H1 (cell line): ENCODE measurements around the gene GLYR1. TPM values are rescaled to one million over a fixed set of nuclear protein-coding genes. Genes with fewer than 3 reads are reported as not detected.

Source experiments
- BACH1 ChIP-seq: IDR thresholded peaks from 2 replicates; pipeline ENCODE4 v1.6.1; 2012; ENCODE audit warnings: low read length, improper control_type of control experiment
- BCL11A ChIP-seq, 2 experiments: IDR thresholded peaks; one replicate each; pipeline ENCODE4 v1.6.1; 2011; ENCODE audit warnings: low read depth in 2 of 2, low read length in 2 of 2, mild to moderate bottlenecking in 2 of 2
- CHD1 ChIP-seq: IDR thresholded peaks from 2 replicates; pipeline ENCODE4 v1.6.1; 2012; ENCODE audit warnings: low read depth, low read length, improper control_type of control experiment
- JUND ChIP-seq: IDR thresholded peaks from 2 replicates; pipeline ENCODE4 v1.6.1; 2011; ENCODE audit warnings: mild to moderate bottlenecking, improper control_type of control experiment, low read length
- PHF8 ChIP-seq: fragments of 200-600 bp; sonication (generic); conservative IDR thresholded peaks from 2 replicates; pipeline ENCODE4 v1.7.1; 2012; ENCODE audit warnings: low read depth, mild to moderate bottlenecking, inconsistent platforms, low read length, moderate library complexity
- POLR2A ChIP-seq, 2 experiments: IDR thresholded peaks; 1 replicate in 1 of 2; 2 replicates in 1 of 2; pipeline ENCODE4 v1.6.1; 2011; ENCODE audit warnings: low read depth in 2 of 2, low read length in 2 of 2, mild to moderate bottlenecking in 2 of 2; ENCODE audit errors: control extremely low read depth in 1 of 2
- SP2 ChIP-seq: IDR thresholded peaks from 2 replicates; pipeline ENCODE4 v1.6.1; 2012; ENCODE audit warnings: mild to moderate bottlenecking, low read length, inconsistent platforms
- polyA plus RNA-seq, 7 experiments: library from polyadenylated mRNA; depleted of rRNA in 3 of 7; stranded (reverse) in 5 of 7; unstranded in 2 of 7; fragments of >200 nt in 5 of 7; fragments of 200-250 nt in 2 of 7; gene quantifications; 1 replicate in 5 of 7; 2 replicates in 1 of 7; 4 replicates in 1 of 7; pipeline versions ENCODE4 v1.2.1 to v1.2.3, GENCODE V29; 2011 to 2013; ENCODE audit warnings: missing spikeins in 2 of 7, mixed read lengths in 2 of 7
- total RNA-seq: library from RNA; stranded (reverse); fragmentation: NEBNext Ultra II Directional; extraction: Animal tissue kit (Norgen Biotek cat#: 25700); gene quantifications from 2 replicates; pipeline ENCODE4 v1.2.1, GENCODE V29; 2021
- TF ChIP-seq, protein P1 (sequence below): fragments of 300-600 bp; sonication (generic); IDR thresholded peaks from 2 replicates; pipeline ENCODE4 v1.7.1; 2012; ENCODE audit warnings: low read length, moderate library complexity, mild to moderate bottlenecking, inconsistent platforms; ENCODE audit not compliant: insufficient replicate concordance
- TF ChIP-seq, protein P2 (sequence below): IDR thresholded peaks from 2 replicates; pipeline ENCODE4 v1.6.1; 2012; ENCODE audit warnings: low read length, inconsistent platforms

The GLYR1 gene
- total and polyA plus RNA-seq, 2 of the 8 experiments (the other 6 are each of a cell fraction or from before 2014, with no cell fraction given) = 50.2 to 115 TPM

DNA sequence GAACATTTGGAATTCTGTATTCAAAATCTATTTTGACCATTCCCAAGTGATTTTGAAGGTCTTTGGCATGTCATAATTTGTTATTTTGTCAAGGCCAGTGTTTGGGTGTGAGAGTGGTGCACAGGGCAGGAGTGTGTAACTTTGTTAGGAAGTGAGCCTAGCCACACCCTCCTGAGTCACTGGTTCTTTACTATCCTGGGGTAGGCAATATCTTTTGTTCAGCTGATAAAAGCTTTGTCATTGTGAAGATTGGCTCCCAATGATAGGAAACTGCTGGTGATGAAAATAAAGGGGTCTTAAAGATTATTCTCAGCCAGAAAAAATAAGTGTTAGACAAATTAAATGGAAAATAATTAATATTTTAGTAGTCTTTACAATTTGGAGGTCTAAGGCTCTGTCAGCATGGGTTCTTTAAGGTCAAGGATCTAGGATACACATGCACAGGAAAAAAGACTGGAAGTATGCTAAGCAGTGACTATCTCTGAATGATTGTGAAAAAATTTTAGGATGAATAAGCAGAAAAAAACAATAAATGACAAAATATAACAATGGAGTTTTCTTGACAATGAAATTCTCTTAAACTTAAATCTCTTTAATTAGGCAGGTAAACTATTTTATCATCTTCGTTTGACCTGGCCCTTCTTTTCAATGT is 5.3 kb upstream of the GLYR1 start (continued):
- TF ChIP-seq, protein P1, sequence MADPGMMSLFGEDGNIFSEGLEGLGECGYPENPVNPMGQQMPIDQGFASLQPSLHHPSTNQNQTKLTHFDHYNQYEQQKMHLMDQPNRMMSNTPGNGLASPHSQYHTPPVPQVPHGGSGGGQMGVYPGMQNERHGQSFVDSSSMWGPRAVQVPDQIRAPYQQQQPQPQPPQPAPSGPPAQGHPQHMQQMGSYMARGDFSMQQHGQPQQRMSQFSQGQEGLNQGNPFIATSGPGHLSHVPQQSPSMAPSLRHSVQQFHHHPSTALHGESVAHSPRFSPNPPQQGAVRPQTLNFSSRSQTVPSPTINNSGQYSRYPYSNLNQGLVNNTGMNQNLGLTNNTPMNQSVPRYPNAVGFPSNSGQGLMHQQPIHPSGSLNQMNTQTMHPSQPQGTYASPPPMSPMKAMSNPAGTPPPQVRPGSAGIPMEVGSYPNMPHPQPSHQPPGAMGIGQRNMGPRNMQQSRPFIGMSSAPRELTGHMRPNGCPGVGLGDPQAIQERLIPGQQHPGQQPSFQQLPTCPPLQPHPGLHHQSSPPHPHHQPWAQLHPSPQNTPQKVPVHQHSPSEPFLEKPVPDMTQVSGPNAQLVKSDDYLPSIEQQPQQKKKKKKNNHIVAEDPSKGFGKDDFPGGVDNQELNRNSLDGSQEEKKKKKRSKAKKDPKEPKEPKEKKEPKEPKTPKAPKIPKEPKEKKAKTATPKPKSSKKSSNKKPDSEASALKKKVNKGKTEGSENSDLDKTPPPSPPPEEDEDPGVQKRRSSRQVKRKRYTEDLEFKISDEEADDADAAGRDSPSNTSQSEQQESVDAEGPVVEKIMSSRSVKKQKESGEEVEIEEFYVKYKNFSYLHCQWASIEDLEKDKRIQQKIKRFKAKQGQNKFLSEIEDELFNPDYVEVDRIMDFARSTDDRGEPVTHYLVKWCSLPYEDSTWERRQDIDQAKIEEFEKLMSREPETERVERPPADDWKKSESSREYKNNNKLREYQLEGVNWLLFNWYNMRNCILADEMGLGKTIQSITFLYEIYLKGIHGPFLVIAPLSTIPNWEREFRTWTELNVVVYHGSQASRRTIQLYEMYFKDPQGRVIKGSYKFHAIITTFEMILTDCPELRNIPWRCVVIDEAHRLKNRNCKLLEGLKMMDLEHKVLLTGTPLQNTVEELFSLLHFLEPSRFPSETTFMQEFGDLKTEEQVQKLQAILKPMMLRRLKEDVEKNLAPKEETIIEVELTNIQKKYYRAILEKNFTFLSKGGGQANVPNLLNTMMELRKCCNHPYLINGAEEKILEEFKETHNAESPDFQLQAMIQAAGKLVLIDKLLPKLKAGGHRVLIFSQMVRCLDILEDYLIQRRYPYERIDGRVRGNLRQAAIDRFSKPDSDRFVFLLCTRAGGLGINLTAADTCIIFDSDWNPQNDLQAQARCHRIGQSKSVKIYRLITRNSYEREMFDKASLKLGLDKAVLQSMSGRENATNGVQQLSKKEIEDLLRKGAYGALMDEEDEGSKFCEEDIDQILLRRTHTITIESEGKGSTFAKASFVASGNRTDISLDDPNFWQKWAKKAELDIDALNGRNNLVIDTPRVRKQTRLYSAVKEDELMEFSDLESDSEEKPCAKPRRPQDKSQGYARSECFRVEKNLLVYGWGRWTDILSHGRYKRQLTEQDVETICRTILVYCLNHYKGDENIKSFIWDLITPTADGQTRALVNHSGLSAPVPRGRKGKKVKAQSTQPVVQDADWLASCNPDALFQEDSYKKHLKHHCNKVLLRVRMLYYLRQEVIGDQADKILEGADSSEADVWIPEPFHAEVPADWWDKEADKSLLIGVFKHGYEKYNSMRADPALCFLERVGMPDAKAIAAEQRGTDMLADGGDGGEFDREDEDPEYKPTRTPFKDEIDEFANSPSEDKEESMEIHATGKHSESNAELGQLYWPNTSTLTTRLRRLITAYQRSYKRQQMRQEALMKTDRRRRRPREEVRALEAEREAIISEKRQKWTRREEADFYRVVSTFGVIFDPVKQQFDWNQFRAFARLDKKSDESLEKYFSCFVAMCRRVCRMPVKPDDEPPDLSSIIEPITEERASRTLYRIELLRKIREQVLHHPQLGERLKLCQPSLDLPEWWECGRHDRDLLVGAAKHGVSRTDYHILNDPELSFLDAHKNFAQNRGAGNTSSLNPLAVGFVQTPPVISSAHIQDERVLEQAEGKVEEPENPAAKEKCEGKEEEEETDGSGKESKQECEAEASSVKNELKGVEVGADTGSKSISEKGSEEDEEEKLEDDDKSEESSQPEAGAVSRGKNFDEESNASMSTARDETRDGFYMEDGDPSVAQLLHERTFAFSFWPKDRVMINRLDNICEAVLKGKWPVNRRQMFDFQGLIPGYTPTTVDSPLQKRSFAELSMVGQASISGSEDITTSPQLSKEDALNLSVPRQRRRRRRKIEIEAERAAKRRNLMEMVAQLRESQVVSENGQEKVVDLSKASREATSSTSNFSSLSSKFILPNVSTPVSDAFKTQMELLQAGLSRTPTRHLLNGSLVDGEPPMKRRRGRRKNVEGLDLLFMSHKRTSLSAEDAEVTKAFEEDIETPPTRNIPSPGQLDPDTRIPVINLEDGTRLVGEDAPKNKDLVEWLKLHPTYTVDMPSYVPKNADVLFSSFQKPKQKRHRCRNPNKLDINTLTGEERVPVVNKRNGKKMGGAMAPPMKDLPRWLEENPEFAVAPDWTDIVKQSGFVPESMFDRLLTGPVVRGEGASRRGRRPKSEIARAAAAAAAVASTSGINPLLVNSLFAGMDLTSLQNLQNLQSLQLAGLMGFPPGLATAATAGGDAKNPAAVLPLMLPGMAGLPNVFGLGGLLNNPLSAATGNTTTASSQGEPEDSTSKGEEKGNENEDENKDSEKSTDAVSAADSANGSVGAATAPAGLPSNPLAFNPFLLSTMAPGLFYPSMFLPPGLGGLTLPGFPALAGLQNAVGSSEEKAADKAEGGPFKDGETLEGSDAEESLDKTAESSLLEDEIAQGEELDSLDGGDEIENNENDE = no peak
- TF ChIP-seq CHD1 (no peak), SP2 (no peak), JUND (no peak), BCL11A (IDR thresholded peaks at IDR 0.05; ENCODE audit: low read depth in 2 of 2, low read length in 2 of 2) (no peak), PHF8 (no peak), BACH1 (no peak), POLR2A (IDR thresholded peaks at IDR 0.05; ENCODE audit: control extremely low read depth in 1 of 2, low read depth in 2 of 2, low read length in 2 of 2) (no peak)
- TF ChIP-seq, protein P2, sequence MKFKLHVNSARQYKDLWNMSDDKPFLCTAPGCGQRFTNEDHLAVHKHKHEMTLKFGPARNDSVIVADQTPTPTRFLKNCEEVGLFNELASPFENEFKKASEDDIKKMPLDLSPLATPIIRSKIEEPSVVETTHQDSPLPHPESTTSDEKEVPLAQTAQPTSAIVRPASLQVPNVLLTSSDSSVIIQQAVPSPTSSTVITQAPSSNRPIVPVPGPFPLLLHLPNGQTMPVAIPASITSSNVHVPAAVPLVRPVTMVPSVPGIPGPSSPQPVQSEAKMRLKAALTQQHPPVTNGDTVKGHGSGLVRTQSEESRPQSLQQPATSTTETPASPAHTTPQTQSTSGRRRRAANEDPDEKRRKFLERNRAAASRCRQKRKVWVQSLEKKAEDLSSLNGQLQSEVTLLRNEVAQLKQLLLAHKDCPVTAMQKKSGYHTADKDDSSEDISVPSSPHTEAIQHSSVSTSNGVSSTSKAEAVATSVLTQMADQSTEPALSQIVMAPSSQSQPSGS = no peak
